Right hindlimb (tissue), 1 donor: ENCODE measurements around the gene COL21A1.

Experiments
- DNase-seq: peaks from one replicate; pipeline ENCODE4 v3.0.0-alpha.2; 2018

COL21A1 gene

DNA sequence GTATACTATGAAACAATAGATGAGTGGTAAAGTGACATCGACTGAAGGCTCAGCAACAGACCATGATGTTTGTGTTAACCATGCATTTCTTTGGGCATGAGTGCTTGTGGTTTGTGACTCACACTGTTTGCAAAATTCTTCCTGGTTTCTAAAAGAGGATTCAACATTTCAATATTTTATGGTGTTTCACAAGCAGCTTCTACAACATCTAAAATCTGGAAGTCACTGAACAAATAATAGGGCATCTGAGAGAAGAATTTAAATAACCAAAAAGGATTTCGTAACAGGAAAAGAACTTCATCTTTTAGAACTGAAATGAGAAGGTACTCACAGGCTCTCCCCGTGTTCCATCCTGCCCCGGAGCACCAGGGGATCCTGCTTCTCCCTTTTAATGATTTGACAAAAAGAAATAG is 146.2 kb downstream of the COL21A1 start:
- DNase-seq, result no peak

DNA sequence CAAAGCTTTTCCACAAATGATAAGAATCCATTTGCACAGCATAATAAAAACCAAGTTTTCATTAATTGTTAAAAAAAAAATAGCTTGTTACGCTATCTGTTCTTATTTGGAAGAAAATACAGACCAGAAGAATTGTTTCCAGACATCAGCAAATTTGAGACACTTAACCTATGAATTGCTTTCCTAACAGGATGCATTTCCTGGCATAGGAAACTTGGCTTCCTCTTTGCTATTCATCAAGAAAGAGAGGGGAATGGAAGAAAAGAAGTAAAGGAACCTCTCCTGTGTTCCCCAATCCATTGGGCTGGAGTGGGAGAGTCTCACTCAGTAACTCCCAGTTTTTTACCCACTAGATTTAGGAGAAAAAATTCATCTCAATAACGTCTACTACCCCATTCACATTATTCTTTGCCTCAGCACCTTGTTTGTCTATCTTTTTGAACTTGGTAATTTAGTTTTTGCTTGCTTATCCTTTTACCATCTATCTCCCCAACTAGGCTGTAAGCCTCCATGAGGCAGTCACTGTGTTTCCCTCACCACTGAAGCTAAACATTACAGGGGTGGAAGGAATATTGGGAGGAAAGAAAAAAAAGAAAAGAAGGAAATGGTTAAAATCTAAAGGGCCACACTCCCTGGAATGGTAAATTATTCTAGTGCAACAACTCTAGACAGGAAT is 150.3 kb downstream of the COL21A1 start:
- DNase-seq, result no peak

DNA sequence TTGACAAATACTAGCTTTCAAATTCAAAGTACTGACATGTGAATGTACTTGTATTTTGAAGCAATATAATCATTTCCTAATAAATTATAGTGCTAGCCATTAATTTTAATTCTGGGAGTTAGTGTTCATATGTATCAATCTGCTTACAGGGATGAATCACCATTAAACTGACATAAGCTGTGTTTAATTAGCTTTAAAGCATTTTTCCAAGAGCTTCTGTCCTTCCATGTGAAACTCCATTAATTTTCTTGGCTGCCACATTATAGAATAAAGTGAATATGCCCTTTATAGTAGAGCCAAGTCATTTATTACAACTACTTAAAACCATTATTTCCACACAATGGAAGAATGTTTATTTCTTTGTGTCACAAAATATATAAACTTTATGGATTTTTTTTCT is 150.8 kb downstream of the COL21A1 start:
- no peak for DNase-seq

DNA sequence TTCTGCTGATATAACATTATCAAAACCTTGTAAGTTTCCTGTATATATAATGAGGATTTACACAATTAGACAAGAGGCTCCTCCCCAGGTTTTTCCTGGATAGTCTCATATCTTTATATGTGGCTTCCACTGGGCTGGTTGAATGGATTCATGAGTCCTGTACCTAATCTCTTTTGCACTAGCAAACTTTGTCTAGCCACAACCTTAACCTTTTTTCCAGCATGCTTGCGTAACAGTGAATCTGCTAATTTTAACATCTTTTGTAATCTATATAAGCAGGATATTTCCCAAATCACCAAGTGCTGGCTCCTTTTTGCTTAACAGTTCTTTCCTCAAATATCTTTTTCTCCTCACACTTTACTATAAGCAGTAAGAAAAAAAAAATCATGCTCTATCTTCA is 153.6 kb downstream of the COL21A1 start:
- no peak for DNase-seq

DNA sequence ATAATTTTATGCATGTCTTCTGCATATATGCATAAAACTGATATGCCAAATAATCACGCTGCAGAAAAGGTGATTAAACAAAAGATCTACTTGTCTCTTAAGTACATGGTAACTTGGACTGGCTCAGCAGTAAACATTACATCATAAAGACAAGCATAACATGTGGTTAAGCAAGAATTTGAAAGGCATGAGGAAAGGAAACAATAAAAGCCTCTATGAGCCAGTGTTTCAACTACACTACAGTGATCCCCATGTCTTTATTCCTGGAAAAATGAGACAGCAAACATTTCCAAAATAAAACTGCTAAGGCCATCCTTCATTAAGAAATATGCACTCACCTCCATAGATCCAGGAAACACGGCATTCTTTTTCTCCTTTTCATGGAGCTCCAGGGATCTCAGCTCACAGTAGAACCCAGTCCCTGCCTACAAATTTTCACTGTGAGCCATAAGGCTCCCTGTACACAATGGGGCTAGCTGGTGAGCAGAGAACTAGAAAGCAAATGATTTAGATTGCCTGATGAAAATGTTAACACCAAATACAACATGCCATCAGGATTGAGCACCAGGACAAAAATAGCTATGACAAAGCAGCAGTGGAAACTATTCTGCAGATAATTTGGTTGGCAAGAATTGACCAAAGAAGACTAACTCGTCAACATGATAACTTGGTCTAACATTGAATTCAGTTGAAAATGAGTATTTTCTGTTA is 156.1 kb downstream of the COL21A1 start:
- DNase-seq, result no peak

DNA sequence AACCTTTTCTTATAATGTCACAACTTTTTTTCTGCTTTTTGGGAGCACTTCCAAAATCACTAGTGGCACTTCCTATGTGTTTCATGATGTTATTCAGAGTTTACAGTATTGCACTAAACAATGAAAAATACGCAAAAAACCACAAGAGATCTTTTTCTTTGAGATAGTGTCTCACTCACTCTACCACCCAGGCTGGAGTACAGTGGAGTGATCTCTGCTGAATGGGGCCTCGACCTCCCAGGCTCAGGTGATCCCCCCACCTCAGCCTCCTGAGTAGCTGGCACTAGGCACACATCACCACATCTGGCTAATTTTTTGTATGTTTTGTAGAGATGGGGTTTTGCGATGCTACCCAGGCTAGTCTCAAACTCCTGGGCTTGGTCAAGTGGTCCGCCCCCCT is 158.7 kb downstream of the COL21A1 start:
- DNase-seq, result no peak

DNA sequence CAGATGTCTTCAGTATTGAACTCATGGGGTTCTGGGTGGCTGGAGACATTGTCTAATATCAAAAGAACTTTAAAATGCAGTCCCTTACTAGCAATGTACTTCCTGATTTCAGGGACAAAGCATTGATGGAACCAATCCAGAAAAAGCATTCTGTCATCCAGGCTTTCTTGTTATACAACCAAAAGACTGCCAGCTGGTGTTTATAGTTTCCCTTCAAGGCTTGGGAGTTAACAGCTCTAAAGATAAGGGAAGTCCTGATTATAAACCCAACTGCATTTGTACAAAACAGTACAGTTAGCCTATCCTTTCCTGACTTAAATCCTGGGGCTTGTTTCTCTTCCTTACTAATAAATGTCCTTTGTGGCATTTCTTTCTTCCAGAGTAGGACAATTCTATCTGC is 160.0 kb downstream of the COL21A1 start:
- DNase-seq, result no peak

DNA sequence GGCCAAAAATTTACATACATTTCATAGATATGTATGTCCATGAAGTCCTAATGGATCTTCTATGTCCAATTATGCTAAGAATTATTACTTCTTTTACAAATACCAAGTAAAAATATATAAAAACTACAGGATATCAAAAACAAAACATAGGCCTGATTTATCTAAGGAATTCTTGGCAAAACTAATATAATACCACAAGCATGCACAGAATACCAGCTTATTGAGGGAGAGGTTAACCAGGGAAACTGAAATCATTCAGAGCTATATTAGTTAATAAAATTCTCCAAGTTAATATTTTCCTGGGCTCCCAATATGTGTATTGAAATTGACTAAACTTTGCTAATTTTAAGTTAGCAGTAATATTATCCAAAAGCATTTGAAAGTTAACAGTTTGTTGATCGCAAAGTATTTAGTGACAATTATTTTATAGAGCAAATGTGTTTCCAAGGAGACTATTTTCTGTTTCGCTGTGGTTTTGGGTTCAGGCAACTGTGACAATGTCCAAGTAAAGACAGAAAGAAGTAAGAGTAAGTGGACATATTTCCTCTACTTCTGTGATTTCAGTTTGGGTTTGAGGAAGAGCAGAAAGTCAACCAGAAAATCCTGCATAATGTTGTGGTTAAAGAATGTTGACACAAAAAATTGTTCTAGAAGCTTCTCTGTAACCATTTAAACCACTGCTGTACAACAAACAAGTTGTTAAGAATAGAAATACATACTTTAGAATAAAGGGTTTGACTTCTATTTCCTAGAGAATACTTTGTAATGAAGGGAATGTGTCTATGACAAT is 167.4 kb downstream of the COL21A1 start:
- DNase-seq, result no peak

DNA sequence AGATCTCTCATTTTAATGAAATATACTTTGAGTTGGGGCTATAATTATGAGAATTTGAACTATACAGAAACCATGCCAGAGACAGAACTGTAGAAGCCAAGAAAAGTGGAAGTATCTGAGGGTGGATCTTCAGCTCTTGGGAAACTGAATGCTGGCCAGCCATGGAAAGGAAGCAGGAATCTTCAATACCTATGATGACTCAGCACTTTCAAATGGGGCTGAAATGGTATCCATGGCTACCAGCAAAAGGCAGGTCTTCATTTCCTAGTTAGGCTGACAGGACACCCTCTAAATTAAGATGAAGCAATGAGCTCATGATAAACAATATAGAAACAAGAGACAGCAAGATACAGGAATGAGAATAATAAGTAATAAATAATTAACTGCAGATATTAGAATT is 171.3 kb downstream of the COL21A1 start:
- no peak for DNase-seq

DNA sequence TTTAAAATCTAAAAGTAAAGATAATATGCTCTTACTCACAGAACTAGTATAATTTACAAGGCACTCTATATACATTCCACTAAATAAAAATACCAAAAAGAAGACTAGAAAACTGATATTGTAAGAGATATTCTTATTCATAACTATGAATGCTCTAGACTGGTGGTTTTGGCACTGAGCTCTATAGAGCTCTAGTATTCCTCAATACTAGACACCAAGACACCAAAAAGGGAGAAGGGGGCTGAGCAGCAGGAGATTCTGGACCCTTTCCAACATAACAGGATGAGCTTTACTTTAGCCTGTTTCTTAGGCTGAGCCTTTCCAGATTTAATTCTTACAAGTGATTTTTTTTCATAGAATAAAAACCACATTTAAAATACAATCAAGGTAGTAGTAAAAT is 173.6 kb downstream of the COL21A1 start:
- DNase-seq, result no peak

DNA sequence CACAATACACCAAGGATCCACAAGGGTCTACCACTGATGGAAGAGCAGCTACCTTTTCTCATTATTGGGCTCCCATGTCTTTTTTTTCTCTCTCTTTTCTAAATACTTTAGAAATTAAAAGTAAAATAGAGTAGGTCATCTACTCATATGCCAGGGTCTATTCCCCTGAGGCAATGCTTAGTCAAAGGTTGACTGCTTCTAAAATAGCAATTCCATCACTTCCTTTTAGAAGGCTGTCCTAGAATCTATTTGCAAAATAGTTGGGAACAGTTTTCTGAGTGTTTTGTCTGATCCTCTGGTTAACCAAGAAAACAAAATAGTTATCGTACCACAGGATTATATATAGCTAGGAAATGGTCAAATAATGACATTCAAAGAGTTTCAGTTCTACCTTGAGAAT is 174.1 kb downstream of the COL21A1 start:
- no peak for DNase-seq

DNA sequence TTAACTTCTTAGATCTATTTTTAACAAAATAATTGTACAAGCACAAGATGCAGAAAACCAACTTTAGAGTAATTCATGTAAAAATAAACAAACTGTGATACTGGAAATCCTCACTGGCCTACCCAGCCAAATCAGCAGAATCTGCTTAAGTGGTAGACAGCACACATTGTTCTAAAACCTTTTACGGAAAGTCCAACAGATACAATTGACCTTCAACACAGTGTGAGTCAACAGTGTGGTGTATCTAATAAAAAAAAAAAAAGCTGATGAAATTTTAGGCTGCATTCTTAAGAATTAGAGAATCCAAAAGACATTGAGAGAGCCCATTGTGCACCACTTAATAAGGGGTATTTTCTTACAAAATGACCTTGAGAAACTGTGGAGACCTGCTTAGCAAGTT is 174.5 kb downstream of the COL21A1 start:
- no peak for DNase-seq

DNA sequence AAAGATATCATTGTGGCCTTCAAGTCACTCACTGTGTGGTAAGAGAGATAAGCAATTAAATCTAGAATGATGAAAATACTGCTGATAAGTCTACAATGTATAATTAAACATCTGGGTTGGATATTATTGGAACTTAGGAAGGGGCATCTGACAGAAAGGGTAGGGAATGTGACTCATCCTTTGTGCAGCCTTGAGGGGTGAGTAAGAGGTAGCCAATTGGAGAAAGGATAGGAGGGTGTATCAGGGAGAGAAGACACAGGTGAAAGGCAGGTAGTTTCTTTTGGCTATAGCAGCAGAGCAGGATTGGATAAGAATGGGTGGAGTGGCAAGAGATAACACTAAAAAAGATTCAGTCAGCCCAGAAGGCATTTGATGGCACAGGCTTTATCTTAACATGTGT is 182.0 kb downstream of the COL21A1 start:
- DNase-seq, result no peak

DNA sequence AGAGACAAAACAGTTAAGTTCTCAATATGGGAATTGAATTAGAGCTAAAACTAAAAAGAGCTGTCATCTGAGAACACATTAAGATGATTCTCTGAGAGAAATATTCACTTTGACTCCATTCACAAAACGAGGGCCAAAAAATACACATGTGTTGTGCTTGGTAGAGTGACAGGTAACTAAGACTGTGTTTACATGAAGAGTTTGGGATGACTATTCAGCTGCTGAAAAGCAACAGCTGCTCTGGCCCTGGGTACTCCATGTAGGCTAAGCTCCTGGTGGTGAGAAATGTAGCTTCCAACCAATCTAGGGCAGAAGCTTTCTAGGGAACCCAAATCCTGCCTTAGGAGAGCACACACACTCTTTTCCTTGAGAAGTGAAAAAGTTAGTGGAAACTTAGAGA is 184.5 kb downstream of the COL21A1 start:
- DNase-seq, result peak; percentile 52

DNA sequence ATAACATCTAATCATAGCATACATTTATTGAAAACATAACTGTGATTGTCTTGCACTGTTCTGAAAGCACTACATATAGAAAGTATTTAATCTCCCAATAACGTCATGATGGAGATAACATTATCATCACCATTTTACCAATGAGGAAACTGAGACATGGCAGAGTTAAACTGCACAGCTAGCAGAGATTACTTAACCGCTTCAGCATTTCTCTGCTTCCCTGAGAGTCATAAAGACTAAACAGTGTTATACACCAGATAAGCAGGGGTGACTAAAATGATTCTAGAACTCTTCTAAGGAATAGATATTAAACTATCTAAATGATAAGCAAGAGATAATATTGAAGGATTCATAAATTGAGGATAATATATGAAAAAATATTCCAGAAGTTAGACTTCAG is 188.7 kb downstream of the COL21A1 start:
- no peak for DNase-seq

DNA sequence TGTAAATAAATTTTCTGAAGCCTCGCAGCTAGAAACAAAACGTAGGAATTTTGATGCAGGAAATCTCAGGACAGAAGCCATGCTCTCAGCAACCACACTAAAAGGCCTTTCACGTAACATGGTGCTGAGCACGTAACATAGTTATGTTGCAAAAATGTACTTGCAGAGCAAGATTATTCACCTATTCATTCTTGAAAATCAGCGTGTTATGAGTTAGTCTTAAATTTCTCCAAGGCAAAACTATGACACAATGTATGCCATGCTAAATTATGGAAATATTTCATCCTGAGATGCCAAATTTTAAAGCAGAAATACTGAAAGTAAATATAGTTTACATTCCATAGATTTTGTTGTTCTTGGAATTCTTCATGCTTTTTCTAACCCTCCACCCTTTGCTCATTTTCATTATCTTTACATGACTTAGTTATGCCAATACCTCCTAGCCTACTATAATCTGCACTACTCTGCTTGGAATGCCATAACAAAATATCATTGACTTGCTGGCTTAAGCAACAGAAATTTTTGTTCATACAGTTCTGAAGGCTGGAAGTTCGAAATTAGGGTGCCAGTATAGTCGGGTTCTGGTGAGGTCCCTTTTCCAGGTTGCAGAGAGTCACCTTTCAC is 192.2 kb downstream of the COL21A1 start:
- no peak for DNase-seq

DNA sequence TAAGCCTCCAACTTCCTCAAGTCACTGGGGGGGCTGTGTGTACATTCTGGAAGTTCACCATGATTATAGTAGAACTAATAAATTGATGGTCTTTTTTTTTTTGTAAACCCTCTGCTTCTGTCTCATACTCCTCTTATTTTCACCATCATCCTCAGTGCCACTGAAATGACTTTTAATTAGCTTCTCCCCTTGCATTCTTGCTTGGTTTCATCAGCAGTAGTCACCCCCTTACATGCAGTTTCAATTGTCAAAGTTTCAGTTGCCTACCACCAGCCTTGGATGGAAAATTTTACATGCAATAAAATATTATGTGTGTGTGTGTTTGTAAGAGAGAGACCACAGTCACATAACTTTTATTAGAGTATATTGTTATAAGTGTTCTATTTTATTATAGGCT is 196.2 kb downstream of the COL21A1 start:
- DNase-seq, result no peak

DNA sequence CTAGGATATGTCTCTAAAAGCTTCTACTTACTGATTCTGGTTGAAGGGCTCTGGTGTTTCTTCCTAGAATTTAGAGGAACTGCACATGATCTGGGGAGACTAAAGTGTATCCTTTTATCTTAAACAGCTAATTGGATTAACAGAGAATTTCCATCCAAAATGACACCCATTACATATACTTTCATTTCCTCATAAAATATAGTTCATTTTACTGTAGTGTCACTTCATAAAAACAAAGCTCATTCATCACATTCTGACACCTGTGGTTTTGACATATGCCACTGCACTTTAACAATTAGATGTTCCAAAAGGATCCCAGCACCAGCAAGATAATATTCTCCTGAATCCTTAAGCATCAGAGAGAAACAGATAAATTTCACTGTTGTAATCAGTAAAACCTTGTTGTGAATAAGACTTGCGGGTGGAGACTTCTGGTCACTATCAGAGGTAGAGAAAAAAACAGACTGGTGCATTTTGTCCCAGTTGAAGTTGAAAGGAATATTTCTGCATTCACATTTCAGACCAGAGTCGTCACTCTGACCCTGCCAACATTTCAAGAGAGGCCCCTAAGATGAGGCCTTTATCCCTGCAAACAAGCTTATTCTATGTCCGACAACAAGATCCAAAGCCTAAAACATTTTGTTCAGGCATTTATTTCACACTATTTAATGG is 196.7 kb downstream of the COL21A1 start:
- DNase-seq, result no peak

DNA sequence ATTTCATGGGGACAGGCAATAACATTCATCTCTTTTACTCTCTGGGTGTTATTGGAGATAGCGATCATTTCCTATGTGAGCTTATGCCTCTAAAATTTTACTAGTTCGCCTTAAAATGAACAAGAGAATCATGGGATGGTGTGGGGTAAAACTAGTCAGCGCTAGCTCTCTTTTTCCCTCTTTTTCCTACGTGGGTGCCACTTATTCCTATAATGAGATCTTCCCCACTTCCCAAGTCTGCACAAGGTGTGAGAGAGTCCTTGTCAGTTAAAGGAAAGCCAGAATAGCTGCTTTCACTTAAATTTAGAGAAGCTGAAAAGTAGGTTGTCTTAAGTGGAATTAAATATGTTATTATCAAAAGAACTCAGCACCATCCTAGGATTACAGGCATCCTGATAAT is 198.8 kb downstream of the COL21A1 start:
- no peak for DNase-seq

DNA sequence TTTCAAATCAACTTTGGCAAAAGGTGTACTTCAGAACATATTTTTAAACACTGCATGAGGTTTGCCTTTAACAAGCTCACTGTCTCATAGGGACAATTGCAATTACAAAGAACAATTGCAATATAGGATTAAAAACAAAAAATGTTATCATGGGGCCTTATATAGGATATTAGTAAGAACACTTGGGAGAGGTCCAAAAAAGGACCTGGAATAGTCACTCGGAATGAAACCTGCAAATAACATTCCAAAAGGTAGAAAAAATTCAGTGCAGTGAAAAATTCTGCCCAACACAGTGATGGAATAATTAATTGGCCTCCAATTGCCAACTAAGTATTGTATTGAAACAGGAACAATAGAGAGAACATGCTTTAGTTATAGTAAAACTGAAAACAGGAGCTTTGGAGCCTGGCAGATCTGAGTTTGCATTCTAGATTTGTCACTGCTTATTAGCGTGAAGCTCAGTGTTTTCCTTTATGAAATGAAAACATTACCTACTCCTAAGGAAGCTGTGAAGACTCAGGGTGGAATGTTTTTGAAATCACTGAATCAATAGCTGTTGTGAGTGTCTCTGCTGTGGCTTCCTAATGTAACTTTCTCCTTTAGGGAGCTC is 199.3 kb downstream of the COL21A1 start:
- no peak for DNase-seq

DNA sequence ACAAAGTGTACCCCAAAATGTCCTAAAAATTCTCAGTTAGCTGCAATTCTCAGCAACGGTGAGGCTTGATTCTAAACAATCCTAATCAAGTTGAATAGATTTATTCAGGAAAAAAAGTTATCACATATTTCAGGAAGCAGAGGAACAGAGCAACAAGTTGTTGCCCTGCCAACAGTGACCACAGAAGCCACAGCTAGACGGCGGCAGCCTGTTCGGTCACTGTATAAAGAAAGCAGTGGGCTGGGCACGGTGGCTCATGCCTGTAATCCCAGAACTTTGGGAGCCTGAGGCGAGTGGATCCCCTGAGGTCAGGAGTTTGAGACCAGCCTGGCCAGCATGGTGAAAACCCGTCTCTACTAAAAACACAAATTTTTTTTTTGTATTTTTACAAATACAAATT is 200.8 kb downstream of the COL21A1 start:
- peak; percentile 67 for DNase-seq

DNA sequence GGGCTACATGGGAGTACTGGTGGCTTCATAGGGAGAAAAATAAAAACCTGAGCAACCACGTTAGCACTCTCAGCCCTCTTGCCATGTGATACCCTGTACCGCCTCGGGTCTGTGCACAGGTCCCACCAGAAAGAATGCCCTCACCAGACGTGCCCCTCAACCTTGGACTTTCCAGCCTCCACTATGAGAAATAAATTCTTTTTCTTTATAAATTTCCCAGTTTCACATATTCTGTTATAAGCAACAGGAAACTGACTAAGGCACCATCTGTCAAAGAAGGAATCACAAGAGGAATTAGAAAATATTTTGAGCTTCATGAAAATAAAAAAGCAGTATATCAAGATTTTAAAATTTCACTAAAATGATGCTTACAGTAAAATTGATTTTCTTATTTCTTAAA is 203.6 kb downstream of the COL21A1 start:
- DNase-seq, result no peak

DNA sequence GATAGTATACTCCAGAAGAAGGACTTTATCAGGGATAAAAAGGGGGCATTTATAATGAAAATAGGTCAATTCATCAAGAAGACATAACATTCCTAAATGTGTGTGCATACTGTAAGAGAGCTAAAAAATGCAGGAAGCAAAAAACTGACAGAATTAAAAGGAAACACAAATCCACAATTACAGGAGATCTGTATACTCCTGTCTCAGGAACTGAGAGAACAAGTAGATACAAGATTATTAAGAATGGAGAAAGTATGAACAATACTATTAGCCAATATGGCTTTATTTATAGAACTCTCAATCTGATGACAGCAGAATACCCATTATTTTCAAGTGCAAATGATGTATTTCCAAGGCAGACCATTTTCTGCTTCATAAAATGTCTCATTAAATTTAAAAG is 204.3 kb downstream of the COL21A1 start:
- DNase-seq, result no peak
